GM18868 (cell line): ENCODE data around the gene COL6A5.
"Not testable (repeated sequence)": the region's sequence is repeated elsewhere in the genome, so short reads cannot be mapped to it uniquely, and the experiment has no call there.

Experiments used
- ATAC-seq: cut with Tn5 transposase; IDR thresholded peaks from one replicate; pipeline ENCODE4 v1.9.1; 2021; ENCODE audit warnings: mild to moderate bottlenecking, moderate library complexity; ENCODE audit not compliant: unreplicated experiment

The COL6A5 gene

GRCh38 chr3:130345487-130346079 is at the start of gene COL6A5:
TSS of gene COL6A5 (plus strand) at chr3:130345672. CDS start at chr3:130373639, 27,967 bp downstream.
- ATAC-seq, result no peak

GRCh38 chr3:130299531-130299930 is 45.9 kb upstream of the COL6A5 start:
- no peak for ATAC-seq

GRCh38 chr3:130300888-130301287 is 44.6 kb upstream of the COL6A5 start:
- no peak for ATAC-seq

- ATAC-seq, result no peak
These were observed 35.4 kb upstream of the COL6A5 start for GRCh38 chr3:130310109-130310508.

- ATAC-seq, result no peak
These were observed 33.1 kb upstream of the COL6A5 start for GRCh38 chr3:130312374-130312773.

GRCh38 chr3:130316169-130316568 is 29.3 kb upstream of the COL6A5 start:
- no peak for ATAC-seq

- no peak for ATAC-seq
These were observed 22.0 kb upstream of the COL6A5 start for GRCh38 chr3:130323503-130323902.

GRCh38 chr3:130340766-130341165 is 4.7 kb upstream of the COL6A5 start:
- no peak for ATAC-seq

GRCh38 chr3:130341388-130341787 is 4.1 kb upstream of the COL6A5 start:
- no peak for ATAC-seq

GRCh38 chr3:130341882-130342281 is 3.6 kb upstream of the COL6A5 start:
- no peak for ATAC-seq

GRCh38 chr3:130342821-130343661 is 2.4 kb upstream of the COL6A5 start:
- ATAC-seq, result no peak

GRCh38 chr3:130348258-130348657 is 2.8 kb downstream of the COL6A5 start:
- not testable (repeated sequence) for ATAC-seq

- no peak for ATAC-seq
These were observed 9.0 kb downstream of the COL6A5 start for GRCh38 chr3:130354430-130354829.

- no peak for ATAC-seq
These were observed 28.6 kb downstream of the COL6A5 start for GRCh38 chr3:130374033-130374432.

- ATAC-seq, result no peak
These were observed 29.4 kb downstream of the COL6A5 start for GRCh38 chr3:130374908-130375307.

GRCh38 chr3:130377960-130378676 is 32.6 kb downstream of the COL6A5 start:
- no peak for ATAC-seq

GRCh38 chr3:130378677-130379191 is 33.3 kb downstream of the COL6A5 start:
- no peak for ATAC-seq

- no peak for ATAC-seq
These were observed 33.8 kb downstream of the COL6A5 start for GRCh38 chr3:130379274-130379673.

- ATAC-seq, result no peak
These were observed 34.9 kb downstream of the COL6A5 start for GRCh38 chr3:130380398-130380797.

- no peak for ATAC-seq
These were observed 38.0 kb downstream of the COL6A5 start for GRCh38 chr3:130383424-130383823.

GRCh38 chr3:130384476-130385025 is 39.1 kb downstream of the COL6A5 start:
- ATAC-seq, result no peak
